Glomerular visceral epithelial cell (primary cell): ENCODE data around the gene METTL27.
"Not testable (repeated sequence)": the region's sequence is repeated elsewhere in the genome, so short reads cannot be mapped to it uniquely, and the experiment has no call there.

ENCODE experiments used
- DNase-seq: peaks from one replicate; pipeline ENCODE4 v3.0.0-alpha.2; 2016; ENCODE audit errors: extremely low spot score

METTL27 gene

DNA sequence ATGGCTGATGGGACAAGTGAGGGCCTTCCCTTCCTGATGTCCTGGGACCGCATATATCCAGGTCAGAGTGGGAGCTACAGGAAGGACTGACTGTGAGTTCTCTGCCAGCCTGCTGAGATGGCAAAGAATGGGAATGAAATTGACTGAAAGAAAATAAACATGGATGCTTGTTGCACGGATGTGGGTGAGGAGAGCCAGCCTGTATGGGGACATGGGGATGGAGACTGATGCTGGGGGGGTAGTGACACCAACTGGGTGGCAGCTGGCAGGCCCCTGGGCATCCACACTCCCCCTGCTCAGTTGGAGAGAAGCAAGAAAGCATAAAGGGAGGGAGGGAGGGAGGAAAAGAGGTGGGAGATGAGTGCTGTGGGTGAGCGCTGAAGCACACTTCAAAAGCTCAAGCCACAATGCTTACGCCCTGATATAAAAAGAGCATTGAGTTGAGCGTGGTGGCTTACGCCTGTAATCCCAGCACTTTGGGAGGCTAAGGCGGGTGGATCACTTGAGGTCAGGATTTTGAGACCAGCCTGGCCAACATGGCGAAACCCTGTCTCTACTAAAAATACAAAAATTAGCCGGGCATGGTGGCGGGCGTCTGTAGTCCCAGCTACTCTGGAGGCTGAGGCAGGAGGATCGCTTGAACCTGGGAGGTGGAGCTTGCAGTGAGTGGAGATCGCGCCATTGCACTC lies 20.6 kb downstream of the METTL27 start:
- DNase-seq, result not testable (repeated sequence)

DNA sequence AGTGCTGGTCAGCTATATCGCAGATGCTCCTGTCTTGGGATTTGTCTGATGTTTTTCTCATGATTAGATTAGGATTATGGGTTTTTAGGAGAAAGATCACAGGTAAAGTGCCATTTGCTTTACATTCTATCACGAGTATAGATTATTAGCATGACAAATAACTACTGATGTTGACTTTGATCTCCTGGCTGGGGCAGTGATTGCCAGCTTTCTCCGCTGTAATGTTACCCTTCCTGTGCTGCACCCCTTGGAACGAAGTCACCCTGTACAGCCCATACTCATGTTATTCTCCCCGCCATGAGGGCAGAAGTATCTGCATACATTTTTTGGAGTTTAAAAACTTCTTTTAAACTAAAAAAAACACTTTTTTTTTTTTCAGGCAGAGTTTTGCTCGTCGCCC lies 22.3 kb downstream of the METTL27 start:
- DNase-seq, result no peak

DNA sequence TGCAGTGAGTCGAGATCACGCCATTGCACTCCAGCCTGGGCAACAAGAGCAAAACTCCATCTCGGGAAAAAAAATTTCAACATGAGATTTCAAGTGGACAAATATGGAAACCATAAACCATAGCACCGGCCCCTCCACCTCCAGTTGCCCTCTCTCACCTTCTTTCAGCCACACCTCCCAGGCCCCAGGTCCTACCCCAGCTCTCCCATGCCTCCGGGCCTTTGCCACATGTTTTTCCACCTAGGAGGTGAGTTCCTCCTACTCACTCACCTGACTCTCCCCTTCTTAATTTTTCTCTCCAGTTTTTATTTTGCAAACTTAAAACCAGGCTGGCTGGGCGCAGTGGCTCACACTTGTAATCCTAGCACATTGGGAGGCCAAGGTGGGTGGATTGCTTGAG lies 25.2 kb downstream of the METTL27 start:
- DNase-seq, result no peak

DNA sequence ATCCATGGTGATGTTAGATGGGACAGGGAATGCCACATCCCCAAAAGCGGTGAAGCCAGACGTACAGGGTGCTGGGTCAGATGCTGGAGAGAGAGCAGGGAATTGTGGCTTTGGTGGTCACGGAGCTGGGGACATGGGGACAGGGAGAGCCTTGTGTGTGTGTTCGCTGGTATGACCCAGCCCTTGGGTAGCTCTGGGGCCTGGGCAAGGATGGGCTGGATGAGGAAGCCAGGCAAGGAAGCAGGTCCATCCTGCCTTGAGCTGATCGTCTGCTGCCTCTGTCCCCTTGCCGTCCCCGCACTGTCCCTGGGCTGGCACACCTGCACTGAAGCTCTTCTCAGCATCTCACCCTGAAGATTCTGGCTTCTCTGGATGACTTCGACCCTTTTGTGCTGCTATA lies 26.9 kb downstream of the METTL27 start:
- no peak for DNase-seq

DNA sequence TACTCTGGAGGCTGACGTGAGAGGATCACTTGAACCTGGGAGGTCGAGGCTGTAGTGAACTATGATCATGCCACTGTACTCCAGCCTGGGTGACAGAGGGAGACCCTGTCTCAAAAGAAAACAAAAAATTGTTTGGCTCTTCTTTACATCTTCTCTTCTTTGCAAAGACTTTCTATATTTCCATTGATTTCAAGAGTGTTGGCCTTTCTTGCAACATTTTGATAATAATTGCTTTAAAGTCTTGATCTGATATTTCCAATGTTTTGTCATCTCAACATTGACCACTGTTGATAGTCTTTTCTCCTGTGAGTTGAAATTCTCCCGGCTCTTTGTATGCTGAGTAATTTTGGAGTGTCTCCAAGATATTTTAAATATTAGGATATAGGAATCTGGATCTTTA lies 29.3 kb downstream of the METTL27 start:
- DNase-seq, result no peak

DNA sequence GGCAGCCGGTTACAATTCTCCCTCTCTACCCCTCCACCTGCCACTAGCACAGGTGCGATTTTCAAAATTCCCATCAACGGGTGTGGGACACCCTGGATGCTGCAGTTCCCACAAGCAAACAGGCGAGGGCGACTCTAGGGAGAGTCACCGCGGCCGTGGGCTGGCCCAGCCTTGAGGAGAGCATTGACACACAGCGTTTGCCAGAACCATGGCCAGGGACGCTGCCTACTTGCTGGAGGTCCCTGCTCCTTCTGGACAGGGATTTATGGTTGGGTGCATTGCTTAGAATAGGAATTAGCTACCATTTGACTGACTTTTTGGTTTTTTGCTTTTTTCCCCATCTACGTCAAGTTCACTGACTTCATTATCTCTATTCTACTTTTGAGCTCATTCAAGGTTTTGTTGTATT lies 30.6 kb downstream of the METTL27 start:
- peak; percentile 65 for DNase-seq

GRCh38 chr7:73810998-73811360 lies 31.3 kb downstream of the METTL27 start:
- DNase-seq, result no peak

- DNase-seq, result no peak
Measured at GRCh38 chr7:73809467-73809951, 32.8 kb downstream of the METTL27 start.

GRCh38 chr7:73802459-73802858 lies 39.9 kb downstream of the METTL27 start:
- no peak for DNase-seq

DNA sequence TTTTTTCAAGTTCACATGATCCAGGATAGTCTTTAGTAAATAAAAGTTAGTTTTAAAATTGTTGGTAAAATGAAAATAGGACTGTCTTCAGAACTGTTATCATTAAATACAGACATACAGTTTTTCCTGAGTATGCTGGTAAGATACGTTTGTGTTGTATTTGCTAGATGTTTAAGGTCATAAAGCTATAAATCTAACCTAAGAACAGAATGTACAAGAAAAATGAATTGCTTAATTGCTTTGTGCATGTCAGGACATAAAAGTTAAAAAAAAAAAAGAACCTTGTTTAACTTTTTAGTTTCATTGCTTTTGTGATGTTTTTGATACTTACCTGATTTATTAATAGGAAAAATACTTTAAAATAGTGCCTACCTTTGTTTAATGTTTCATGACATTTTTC lies 40.7 kb downstream of the METTL27 start:
- no peak for DNase-seq

DNA sequence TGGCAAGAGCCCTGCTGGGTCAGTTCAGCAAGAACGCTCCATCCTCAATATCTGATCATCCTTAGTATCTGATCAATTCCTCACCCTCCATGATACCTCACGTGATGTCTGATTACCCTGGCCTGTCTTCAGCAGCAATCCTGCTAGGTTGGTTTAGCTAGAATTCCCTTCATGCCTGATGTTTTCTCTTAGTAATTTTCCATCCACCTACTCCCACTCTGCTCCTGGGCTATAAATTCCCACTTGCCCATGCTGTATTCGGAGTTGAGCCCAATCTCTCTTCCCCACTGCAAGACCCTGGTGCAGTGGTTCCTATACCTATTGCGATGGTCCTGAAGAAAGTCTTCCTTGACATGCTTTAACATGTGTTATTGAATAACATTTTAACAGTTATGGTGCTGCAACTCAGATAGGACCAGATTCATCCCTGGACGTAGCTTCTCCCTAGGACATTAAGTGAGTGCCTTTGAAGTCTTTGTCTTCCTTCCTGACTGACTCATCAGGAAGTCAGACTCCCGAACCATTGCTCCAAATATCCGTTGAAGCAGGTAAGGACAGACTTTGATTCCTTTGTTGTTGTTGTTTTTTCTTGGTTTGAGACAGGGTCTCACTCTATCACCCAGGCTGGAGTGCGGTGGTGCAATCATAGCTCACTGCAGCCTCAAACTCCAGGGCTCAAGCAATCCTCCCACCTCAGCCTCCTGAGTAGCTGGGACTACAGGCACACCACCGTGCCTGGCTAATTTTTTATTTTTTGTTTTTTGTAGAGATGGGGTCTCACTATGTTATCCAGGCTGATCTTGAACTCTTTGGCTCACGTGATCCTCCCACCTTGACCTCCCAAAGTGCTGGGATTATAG lies 42.8 kb downstream of the METTL27 start:
- DNase-seq, result no peak

DNA sequence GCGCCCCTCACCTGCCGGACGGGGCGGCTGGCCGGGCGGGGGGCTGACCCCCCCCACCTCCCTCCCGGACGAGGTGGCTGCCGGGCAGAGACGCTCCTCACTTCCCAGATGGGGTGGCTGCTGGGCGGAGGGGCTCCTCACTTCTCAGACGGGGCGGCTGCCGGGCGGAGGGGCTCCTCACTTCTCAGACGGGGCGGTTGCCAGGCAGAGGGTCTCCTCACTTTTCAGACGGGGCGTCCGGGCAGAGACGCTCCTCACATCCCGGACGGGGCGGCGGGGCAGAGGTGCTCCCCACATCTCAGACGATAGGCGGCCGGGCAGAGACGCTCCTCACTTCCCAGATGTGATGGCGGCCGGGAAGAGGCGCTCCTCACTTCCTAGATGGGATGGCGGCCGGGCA lies 45.1 kb downstream of the METTL27 start:
- DNase-seq, result not testable (repeated sequence)

DNA sequence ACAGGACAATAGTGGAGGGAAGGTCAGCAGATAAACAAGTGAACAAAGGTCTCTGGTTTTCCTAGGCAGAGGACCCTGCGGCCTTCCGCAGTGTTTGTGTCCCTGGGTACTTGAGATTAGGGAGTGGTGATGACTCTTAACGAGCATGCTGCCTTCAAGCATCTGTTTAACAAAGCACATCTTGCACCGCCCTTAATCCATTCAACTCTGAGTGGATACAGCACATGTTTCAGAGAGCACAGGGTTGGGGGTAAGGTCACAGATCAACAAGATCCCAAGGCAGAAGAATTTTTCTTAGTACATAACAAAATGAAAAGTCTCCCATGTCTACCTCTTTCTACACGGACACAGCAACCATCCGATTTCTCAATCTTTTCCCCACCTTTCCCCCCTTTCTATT lies 45.7 kb downstream of the METTL27 start:
- not testable (repeated sequence) for DNase-seq

- not testable (repeated sequence) for DNase-seq
Measured at GRCh38 chr7:73795188-73795587, 47.1 kb downstream of the METTL27 start.

- not testable (repeated sequence) for DNase-seq
Measured at GRCh38 chr7:73791170-73791690, 51.1 kb downstream of the METTL27 start.

- no peak for DNase-seq
Measured at GRCh38 chr7:73789051-73789450, 53.3 kb downstream of the METTL27 start.

- DNase-seq, result not testable (repeated sequence)
Measured at GRCh38 chr7:73787786-73788048, 54.6 kb downstream of the METTL27 start.

DNA sequence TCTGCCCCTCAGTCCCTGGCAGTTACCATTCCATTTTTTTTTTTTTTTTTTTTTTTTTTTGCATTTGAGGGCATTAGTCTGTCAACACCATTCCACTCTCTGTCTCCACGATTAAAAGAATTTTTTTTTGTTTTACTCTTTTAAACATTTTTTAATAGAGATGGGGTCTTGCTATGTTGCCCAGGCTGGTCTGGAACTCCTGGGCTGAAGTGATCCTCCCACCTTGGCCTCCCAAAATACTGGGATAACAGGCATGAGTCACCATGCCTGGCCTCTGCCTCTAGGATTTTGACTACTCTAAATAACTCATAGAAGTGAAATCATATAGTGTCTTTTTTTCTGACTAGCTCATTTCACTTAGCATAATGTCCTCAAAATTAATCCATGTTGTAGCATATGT lies 55.7 kb downstream of the METTL27 start:
- no peak for DNase-seq
